Neural progenitor cell (in vitro differentiated cells): ENCODE results near the gene MMP21.

Experiments
- CTCF ChIP-seq: fragments of 200-600 bp; sonication (generic); IDR thresholded peaks from 2 replicates; pipeline ENCODE4 v1.5.1; 2017; ENCODE audit warnings: antibody characterized with exemption, mild to moderate bottlenecking
- EZH2 ChIP-seq: fragments of 200-600 bp; sonication (generic); IDR thresholded peaks from 2 replicates; pipeline ENCODE4 v1.6.1; 2017; ENCODE audit warnings: antibody characterized with exemption, mild to moderate bottlenecking, moderate library complexity
- EZH2phosphoT487 ChIP-seq: fragments of 200-600 bp; sonication (generic); IDR thresholded peaks from 2 replicates; pipeline ENCODE4 v1.6.1; 2017; ENCODE audit warnings: antibody characterized with exemption

DNA sequence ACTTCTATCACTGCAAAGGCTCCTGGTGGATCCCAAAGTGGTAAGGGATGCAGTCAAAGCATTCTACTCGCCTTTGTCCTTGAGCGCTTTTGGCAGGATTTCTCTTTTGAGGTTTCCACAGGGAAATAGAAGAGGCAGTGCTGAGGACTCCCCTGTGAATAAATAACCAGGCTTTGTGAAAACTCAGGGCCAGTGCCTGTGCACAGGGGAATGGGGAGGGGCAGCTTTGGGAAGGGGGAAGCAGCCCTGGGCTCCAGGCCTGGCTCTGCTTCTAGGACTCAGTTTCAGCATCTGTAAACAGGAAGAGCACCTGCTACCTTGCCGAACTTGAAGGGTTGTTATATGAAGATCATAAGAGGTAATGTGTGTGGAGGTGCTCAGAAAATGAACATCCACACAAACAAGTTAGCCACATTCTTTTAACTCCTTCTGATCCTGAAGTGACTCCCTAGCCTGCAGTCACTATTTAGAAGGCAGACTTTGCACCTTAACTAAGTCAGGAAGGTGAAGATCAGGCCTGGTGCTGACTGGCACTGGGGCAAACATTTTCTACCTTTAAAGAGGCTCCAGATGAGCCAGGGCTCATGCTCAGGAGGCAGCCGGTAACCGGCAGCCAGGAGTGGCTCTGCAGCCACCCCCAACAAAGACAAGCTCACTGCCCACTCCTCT, 22.5 kb upstream of the MMP21 start:
- no peak for TF ChIP-seq CTCF
- TF ChIP-seq EZH2: no peak
- TF ChIP-seq EZH2phosphoT487: no peak
